Activated T-cell treated with anti-CD3 and anti-CD28 coated beads for 48 hours (primary cell): ENCODE data around the gene SUPT3H.
"Not testable (repeated sequence)": the region's sequence is repeated elsewhere in the genome, so short reads cannot be mapped to it uniquely, and the experiment has no call there.

Experiments used
- DNase-seq: peaks from one replicate; pipeline ENCODE4 v3.0.0-alpha.2; 2020; ENCODE audit warnings: low read depth

SUPT3H gene

GRCh38 chr6:44949596-44950201 lies 428.0 kb downstream of the SUPT3H start:
- no peak for DNase-seq

- DNase-seq = no peak
Measured at GRCh38 chr6:44943541-44943940, 434.2 kb downstream of the SUPT3H start.

- no peak for DNase-seq
Measured at GRCh38 chr6:44942798-44943197, 434.9 kb downstream of the SUPT3H start.

- no peak for DNase-seq
Measured at GRCh38 chr6:44942201-44942600, 435.5 kb downstream of the SUPT3H start.

- no peak for DNase-seq
Measured at GRCh38 chr6:44940367-44940766, 437.4 kb downstream of the SUPT3H start.

GRCh38 chr6:44935693-44936300 lies 441.9 kb downstream of the SUPT3H start:
- no peak for DNase-seq

- no peak for DNase-seq
Measured at GRCh38 chr6:44933108-44933507, 444.6 kb downstream of the SUPT3H start.

- peak; percentile 9 for DNase-seq
Measured at GRCh38 chr6:44932651-44933091, 445.1 kb downstream of the SUPT3H start.

GRCh38 chr6:44931385-44931784 lies 446.3 kb downstream of the SUPT3H start:
- no peak for DNase-seq

GRCh38 chr6:44926556-44926955 lies 451.2 kb downstream of the SUPT3H start:
- DNase-seq = no peak

GRCh38 chr6:44925100-44925739 lies 452.5 kb downstream of the SUPT3H start:
- no peak for DNase-seq

GRCh38 chr6:44923444-44923843 lies 454.3 kb downstream of the SUPT3H start:
- no peak for DNase-seq

- no peak for DNase-seq
Measured at GRCh38 chr6:44921798-44922197, 455.9 kb downstream of the SUPT3H start.

GRCh38 chr6:44920952-44921491 lies 456.7 kb downstream of the SUPT3H start:
- no peak for DNase-seq

- no peak for DNase-seq
Measured at GRCh38 chr6:44918671-44919296, 458.9 kb downstream of the SUPT3H start.

- DNase-seq = no peak
Measured at GRCh38 chr6:44917430-44917829, 460.3 kb downstream of the SUPT3H start.

GRCh38 chr6:44915111-44915510 lies 462.6 kb downstream of the SUPT3H start:
- no peak for DNase-seq

- DNase-seq = no peak
Measured at GRCh38 chr6:44914141-44914540, 463.6 kb downstream of the SUPT3H start.

GRCh38 chr6:44906761-44907160 lies 471.0 kb downstream of the SUPT3H start:
- no peak for DNase-seq

- not testable (repeated sequence) for DNase-seq
Measured at GRCh38 chr6:44900358-44900757, 477.4 kb downstream of the SUPT3H start.

- no peak for DNase-seq
Measured at GRCh38 chr6:44898296-44898930, 479.3 kb downstream of the SUPT3H start.

- DNase-seq = no peak
Measured at GRCh38 chr6:44897316-44897715, 480.4 kb downstream of the SUPT3H start.
